ENCODE results near the gene GUCA1C. TPM values are rescaled to one million over a fixed set of nuclear protein-coding genes. Genes with fewer than 3 reads are reported as not detected.

GUCA1C gene
- total RNA-seq, 2 experiments from 2014 or later = not detected

Other genes with a start within 250 kb of the GUCA1C start
- gene RETNLB, start 196.5 kb downstream of the GUCA1C start, total RNA-seq = not detected
- gene TRAT1, start 131.1 kb downstream of the GUCA1C start, total RNA-seq = 10 to 100 TPM; 21.7 to 23.5 TPM
- not detected for gene MORC1, start 164.3 kb upstream of the GUCA1C start, total RNA-seq
- gene C3orf85, start 182.8 kb upstream of the GUCA1C start, total RNA-seq = not detected